ENCODE data around the gene HPS5. TPM values are rescaled to one million over a fixed set of nuclear protein-coding genes. Genes with fewer than 3 reads are reported as not detected.
A peak's percentile ranks its signal among the peaks of the same experiment; 100 is the strongest.

Gene HPS5
- total RNA-seq, 2 experiments from 2014 or later, result 8.8 to 9.3 TPM

DNA sequence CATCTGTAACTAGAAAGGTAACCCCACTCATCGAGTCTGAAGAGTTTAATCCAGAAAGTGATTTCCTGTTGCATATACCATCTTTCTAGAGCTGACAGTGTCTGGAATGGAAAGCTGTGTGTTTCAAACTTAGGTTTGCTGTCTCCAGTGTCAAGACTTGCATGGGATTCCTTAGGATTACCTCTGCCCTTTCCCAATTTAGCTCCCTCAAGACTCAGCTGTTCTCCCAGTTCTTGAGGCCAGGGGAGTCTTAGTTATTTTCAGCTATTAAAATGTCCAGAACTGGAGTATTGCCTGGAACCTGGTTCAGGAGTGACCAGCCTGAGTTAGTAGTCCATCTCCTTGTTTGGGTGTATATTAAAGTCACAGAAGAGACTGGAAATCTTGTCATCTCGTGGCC lies 47.5 kb upstream of the HPS5 start:
- peaks cover 34% of the 10 kb centered on the region for H3K36me3 Mint-ChIP-seq (ENCODE audit: low read depth)
- intact Hi-C loops (cut with DNase I, micrococcal nuclease), result no loop called here
- DNase-seq (no peak), ATAC-seq (ENCODE audit: poor library complexity) (no peak)
- no peaks in the 10 kb centered on the region for H3K9me3 ChIP-seq (ENCODE audit: control insufficient read depth in 1 of 2, insufficient read depth in 1 of 2, low read length in 2 of 2)
- no peaks in the 10 kb centered on the region for H3K27me3 ChIP-seq (ENCODE audit: control insufficient read depth in 1 of 2, insufficient read depth in 2 of 2, low read length in 2 of 2)
- TF ChIP-seq, protein P1, sequence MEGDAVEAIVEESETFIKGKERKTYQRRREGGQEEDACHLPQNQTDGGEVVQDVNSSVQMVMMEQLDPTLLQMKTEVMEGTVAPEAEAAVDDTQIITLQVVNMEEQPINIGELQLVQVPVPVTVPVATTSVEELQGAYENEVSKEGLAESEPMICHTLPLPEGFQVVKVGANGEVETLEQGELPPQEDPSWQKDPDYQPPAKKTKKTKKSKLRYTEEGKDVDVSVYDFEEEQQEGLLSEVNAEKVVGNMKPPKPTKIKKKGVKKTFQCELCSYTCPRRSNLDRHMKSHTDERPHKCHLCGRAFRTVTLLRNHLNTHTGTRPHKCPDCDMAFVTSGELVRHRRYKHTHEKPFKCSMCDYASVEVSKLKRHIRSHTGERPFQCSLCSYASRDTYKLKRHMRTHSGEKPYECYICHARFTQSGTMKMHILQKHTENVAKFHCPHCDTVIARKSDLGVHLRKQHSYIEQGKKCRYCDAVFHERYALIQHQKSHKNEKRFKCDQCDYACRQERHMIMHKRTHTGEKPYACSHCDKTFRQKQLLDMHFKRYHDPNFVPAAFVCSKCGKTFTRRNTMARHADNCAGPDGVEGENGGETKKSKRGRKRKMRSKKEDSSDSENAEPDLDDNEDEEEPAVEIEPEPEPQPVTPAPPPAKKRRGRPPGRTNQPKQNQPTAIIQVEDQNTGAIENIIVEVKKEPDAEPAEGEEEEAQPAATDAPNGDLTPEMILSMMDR (IDR thresholded peaks at IDR 0.05), result no peak
- no peaks in the 10 kb centered on the region for H3K9me3 Mint-ChIP-seq
- no peak overlapping the region for H3K4me3 Mint-ChIP-seq
- no peak overlapping the region for H3K4me3 ChIP-seq (ENCODE audit: low read length)
- no peaks in the 10 kb centered on the region for H3K27me3 Mint-ChIP-seq
- CTCF ChIA-PET, result no interaction called here
- H3K36me3 ChIP-seq (ENCODE audit: insufficient read depth, low read length), result peaks cover 34% of the 10 kb centered on the region
- H3K4me1 Mint-ChIP-seq (ENCODE audit: low read depth), result peaks cover 11% of the 10 kb centered on the region
- H3K27ac ChIP-seq (ENCODE audit: low read depth in 1 of 2, low read length in 2 of 2), result no peak overlapping the region
- H3K27ac Mint-ChIP-seq, result peak overlapping the region; percentile 42
- no peaks in the 10 kb centered on the region for H3K4me1 ChIP-seq (ENCODE audit: insufficient read depth, low read length)
- POLR2A ChIA-PET, result interaction anchor here (1.0 kb wide), 1 partner anchor 25 kb away, joined by 4 read pairs; the partner anchor contains the start of gene LDHA

DNA sequence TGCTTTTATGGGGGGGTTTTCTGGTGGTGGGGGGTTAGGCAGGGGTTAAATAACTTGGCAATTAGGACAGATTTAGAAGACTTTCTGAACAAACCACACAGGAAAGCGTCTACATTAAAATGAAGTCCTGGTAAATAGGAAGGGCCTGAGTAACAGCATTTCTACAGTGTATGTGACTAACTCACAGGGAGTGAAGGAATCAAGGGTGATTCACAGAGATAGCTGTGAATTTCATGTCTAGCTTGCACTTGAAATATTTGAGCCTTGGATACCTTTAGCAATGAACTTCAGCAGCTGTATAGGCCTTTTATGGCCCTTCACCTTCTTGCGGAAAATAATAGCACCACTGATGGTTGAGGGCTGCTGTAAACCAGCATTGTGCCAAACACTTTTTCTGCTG lies 46.3 kb upstream of the HPS5 start:
- POLR2A ChIA-PET, result interaction anchor here (0.8 kb wide), 1 partner anchor 26 kb away, joined by 6 read pairs; the partner anchor contains the start of gene LDHA
- H3K4me1 ChIP-seq (ENCODE audit: insufficient read depth, low read length), result no peaks in the 10 kb centered on the region
- intact Hi-C loops (cut with DNase I, micrococcal nuclease), result no loop called here
- peak in 1 of 14 experiments; percentile 13 for DNase-seq
- no peak overlapping the region for H3K4me3 ChIP-seq (ENCODE audit: low read length)
- no peak overlapping the region for H3K4me3 Mint-ChIP-seq
- no peaks in the 10 kb centered on the region for H3K9me3 ChIP-seq (ENCODE audit: control insufficient read depth in 1 of 2, insufficient read depth in 1 of 2, low read length in 2 of 2)
- CTCF ChIA-PET, result no interaction called here
- no peaks in the 10 kb centered on the region for H3K27me3 Mint-ChIP-seq
- no peaks in the 10 kb centered on the region for H3K27me3 ChIP-seq (ENCODE audit: control insufficient read depth in 1 of 2, insufficient read depth in 2 of 2, low read length in 2 of 2)
- no peak for ATAC-seq (ENCODE audit: poor library complexity)
- peaks cover 46% of the 10 kb centered on the region for H3K36me3 Mint-ChIP-seq (ENCODE audit: low read depth)
- H3K4me1 Mint-ChIP-seq (ENCODE audit: low read depth), result peaks cover 11% of the 10 kb centered on the region
- no peaks in the 10 kb centered on the region for H3K9me3 Mint-ChIP-seq
- H3K27ac ChIP-seq (ENCODE audit: low read depth in 1 of 2, low read length in 2 of 2), result peak overlapping the region; percentile 7 to 9
- H3K27ac Mint-ChIP-seq, result peak overlapping the region; percentile 9
- H3K36me3 ChIP-seq (ENCODE audit: insufficient read depth, low read length), result peaks cover 45% of the 10 kb centered on the region
- TF ChIP-seq, protein P1 (IDR thresholded peaks at IDR 0.05), result no peak

DNA sequence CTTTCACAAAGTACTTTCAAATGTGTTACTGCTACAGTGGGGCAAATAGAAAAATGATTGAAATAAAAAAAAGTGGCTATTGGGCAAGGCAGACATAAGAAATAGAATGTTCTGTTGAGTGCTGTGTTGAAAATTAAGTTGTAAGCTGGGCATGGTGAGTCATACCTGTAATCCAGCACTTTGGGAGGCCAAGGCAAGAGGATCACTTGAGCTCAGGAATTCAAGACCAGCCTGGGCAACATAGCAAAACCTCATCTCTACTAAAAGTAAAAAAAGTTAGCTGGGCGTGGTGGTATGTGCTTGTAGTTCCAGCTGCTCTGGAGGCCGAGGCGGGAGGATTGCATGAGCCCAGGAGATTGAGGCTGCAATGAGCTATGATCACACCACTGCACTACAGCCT lies 45.5 kb upstream of the HPS5 start:
- H3K27me3 ChIP-seq (ENCODE audit: control insufficient read depth in 1 of 2, insufficient read depth in 2 of 2, low read length in 2 of 2), result no peaks in the 10 kb centered on the region
- H3K9me3 Mint-ChIP-seq, result no peaks in the 10 kb centered on the region
- no peaks in the 10 kb centered on the region for H3K27me3 Mint-ChIP-seq
- CTCF ChIA-PET, result no interaction called here
- H3K36me3 ChIP-seq (ENCODE audit: insufficient read depth, low read length), result peaks cover 51% of the 10 kb centered on the region
- POLR2A ChIA-PET, result interaction anchor here (0.8 kb wide), 1 partner anchor 27 kb away, joined by 6 read pairs; the partner anchor contains the start of gene LDHA
- H3K4me1 ChIP-seq (ENCODE audit: insufficient read depth, low read length), result no peaks in the 10 kb centered on the region
- TF ChIP-seq, protein P1 (IDR thresholded peaks at IDR 0.05), result no peak
- H3K4me3 Mint-ChIP-seq, result no peak overlapping the region
- H3K27ac Mint-ChIP-seq, result peak overlapping the region; percentile 27
- intact Hi-C loops (cut with DNase I, micrococcal nuclease), result no loop called here
- H3K4me3 ChIP-seq (ENCODE audit: low read length), result no peak overlapping the region
- peaks cover 11% of the 10 kb centered on the region for H3K4me1 Mint-ChIP-seq (ENCODE audit: low read depth)
- no peaks in the 10 kb centered on the region for H3K9me3 ChIP-seq (ENCODE audit: control insufficient read depth in 1 of 2, insufficient read depth in 1 of 2, low read length in 2 of 2)
- H3K27ac ChIP-seq (ENCODE audit: low read depth in 1 of 2, low read length in 2 of 2), result no peak overlapping the region
- ATAC-seq (ENCODE audit: poor library complexity) (no peak), DNase-seq (no peak)
- peaks cover 47% of the 10 kb centered on the region for H3K36me3 Mint-ChIP-seq (ENCODE audit: low read depth)
